Activated CD4-positive, alpha-beta T cell treated with anti-CD3 and anti-CD28 coated beads, Interleukin-2, amount 50 U/mL, for 48 hours (primary cell): ENCODE results near the gene NXNL2.
A peak's percentile ranks its signal among the peaks of the same experiment; 100 is the strongest.

Source experiments
- DNase-seq, 2 experiments: peaks; one replicate each; pipeline ENCODE4 v3.0.0-alpha.2; 2020

Gene NXNL2

GRCh38 chr9:88533951-88534455 is 975 bp upstream of the NXNL2 start:
- no peak for DNase-seq

- DNase-seq: peak in 1 of 2 experiments; percentile 7
Observed at GRCh38 chr9:88535226-88536022, 446 bp downstream of the NXNL2 start.

GRCh38 chr9:88536023-88536324 is 996 bp downstream of the NXNL2 start:
- no peak for DNase-seq

- no peak for DNase-seq
Observed at GRCh38 chr9:88536951-88537760, 2.2 kb downstream of the NXNL2 start.

GRCh38 chr9:88537761-88538091 is 2.7 kb downstream of the NXNL2 start:
- peak; percentile 6 to 36 for DNase-seq

GRCh38 chr9:88538311-88539085 is 3.5 kb downstream of the NXNL2 start:
- no peak for DNase-seq

GRCh38 chr9:88539246-88539645 is 4.3 kb downstream of the NXNL2 start:
- no peak for DNase-seq

- no peak for DNase-seq
Observed at GRCh38 chr9:88540251-88540763, 5.3 kb downstream of the NXNL2 start.

- no peak for DNase-seq
Observed at GRCh38 chr9:88544245-88544644, 9.3 kb downstream of the NXNL2 start.

- no peak for DNase-seq
Observed at GRCh38 chr9:88551546-88552137, 16.7 kb downstream of the NXNL2 start.

GRCh38 chr9:88553350-88553749 is 18.4 kb downstream of the NXNL2 start:
- no peak for DNase-seq

GRCh38 chr9:88555268-88555980 is 20.4 kb downstream of the NXNL2 start:
- DNase-seq: no peak

- no peak for DNase-seq
Observed at GRCh38 chr9:88559661-88560060, 24.7 kb downstream of the NXNL2 start.

- peak; percentile 6 to 32 for DNase-seq
Observed at GRCh38 chr9:88567870-88568269, 32.9 kb downstream of the NXNL2 start.

GRCh38 chr9:88571419-88571818 is 36.4 kb downstream of the NXNL2 start:
- DNase-seq: no peak

GRCh38 chr9:88572684-88573083 is 37.7 kb downstream of the NXNL2 start:
- no peak for DNase-seq

- DNase-seq: no peak
Observed at GRCh38 chr9:88574953-88575352, 40.0 kb downstream of the NXNL2 start.

GRCh38 chr9:88577256-88578120 is 42.5 kb downstream of the NXNL2 start:
- DNase-seq: no peak

- peak; percentile 75 to 82 for DNase-seq
Observed at GRCh38 chr9:88578121-88579049, 43.4 kb downstream of the NXNL2 start.
